ENCODE results near the gene MT3. TPM values are rescaled to one million over a fixed set of nuclear protein-coding genes. Genes with fewer than 3 reads are reported as not detected.

The MT3 gene
- total RNA-seq, 1 donor from 2014 or later: not detected

- DNase-seq (ENCODE audit: low read depth in 2 of 2): no peak
These were observed 40.2 kb downstream of the MT3 start for GRCh38 chr16:56629531-56629930.

- no peak for DNase-seq (ENCODE audit: low read depth in 2 of 2)
These were observed 40.8 kb downstream of the MT3 start for GRCh38 chr16:56630134-56630533.

GRCh38 chr16:56631197-56631596 is 41.9 kb downstream of the MT3 start:
- DNase-seq (ENCODE audit: low read depth in 2 of 2): no peak

GRCh38 chr16:56631832-56632155 is 42.5 kb downstream of the MT3 start:
- DNase-seq (ENCODE audit: low read depth in 2 of 2): no peak

GRCh38 chr16:56632156-56632847 is 43.0 kb downstream of the MT3 start, which contains the start of gene MT1M:
Gene MT1M (plus strand): TSS chr16:56632659. CDS start chr16:56632732, 73 bp downstream.
- no peak for DNase-seq (ENCODE audit: low read depth in 2 of 2)

GRCh38 chr16:56632848-56633365 is 43.6 kb downstream of the MT3 start:
- no peak for DNase-seq (ENCODE audit: low read depth in 2 of 2)

- no peak for DNase-seq (ENCODE audit: low read depth in 2 of 2)
These were observed 44.2 kb downstream of the MT3 start for GRCh38 chr16:56633535-56633934.

GRCh38 chr16:56634715-56635440 is 45.5 kb downstream of the MT3 start:
- DNase-seq (ENCODE audit: low read depth in 2 of 2): no peak

GRCh38 chr16:56635441-56635967 is 46.2 kb downstream of the MT3 start:
- no peak for DNase-seq (ENCODE audit: low read depth in 2 of 2)

GRCh38 chr16:56636616-56637413 is 47.5 kb downstream of the MT3 start:
- no peak for DNase-seq (ENCODE audit: low read depth in 2 of 2)

- peak in 1 of 2 donors; percentile 58 for DNase-seq (ENCODE audit: low read depth in 2 of 2)
These were observed 48.8 kb downstream of the MT3 start, which contains the start of gene MT1A for GRCh38 chr16:56637814-56638750. Gene MT1A (plus strand): TSS chr16:56638666. CDS start chr16:56638739, 73 bp downstream.

GRCh38 chr16:56639045-56639444 is 49.7 kb downstream of the MT3 start:
- no peak for DNase-seq (ENCODE audit: low read depth in 2 of 2)

GRCh38 chr16:56640076-56640475 is 50.7 kb downstream of the MT3 start:
- no peak for DNase-seq (ENCODE audit: low read depth in 2 of 2)

Other genes starting within 250 kb of the MT3 start
- gene AMFR, start 164.0 kb upstream of the MT3 start, total RNA-seq: 251 and 306 TPM in 2 replicates
- 62.1 and 82.0 TPM in 2 replicates for gene NUDT21, start 138.2 kb upstream of the MT3 start, total RNA-seq
- gene OGFOD1, start 138.0 kb upstream of the MT3 start, total RNA-seq: 44.3 and 49.8 TPM in 2 replicates
- gene BBS2, start 69.5 kb upstream of the MT3 start, total RNA-seq: 39.2 and 40.8 TPM in 2 replicates
- not detected in 2 replicates for gene MT4, start 24.5 kb upstream of the MT3 start, total RNA-seq
- gene MT2A, start 19.1 kb downstream of the MT3 start, total RNA-seq: 32.5 and 46.3 TPM in 2 replicates
- 11.1 and 108 TPM in 2 replicates for gene MT1E, start 36.3 kb downstream of the MT3 start, total RNA-seq
- gene MT1M, start 43.1 kb downstream of the MT3 start, total RNA-seq: 0.38 and 0.90 TPM in 2 replicates
- 1.7 TPM in 1 of 2 replicates, not detected in the other for gene MT1A, start 49.1 kb downstream of the MT3 start, total RNA-seq
- not detected in 2 replicates for gene MT1B, start 62.4 kb downstream of the MT3 start, total RNA-seq
- 0.51 and 0.64 TPM in 2 replicates for gene MT1F, start 68.4 kb downstream of the MT3 start, total RNA-seq
- gene MT1G, start 78.5 kb downstream of the MT3 start, total RNA-seq: not detected in 2 replicates
- gene MT1H, start 80.3 kb downstream of the MT3 start, total RNA-seq: not detected in 2 replicates
- 7.0 and 15.0 TPM in 2 replicates for gene MT1X, start 92.9 kb downstream of the MT3 start, total RNA-seq
- 60.7 and 85.4 TPM in 2 replicates for gene NUP93, start 140.6 kb downstream of the MT3 start, total RNA-seq

All from dermis microvascular lymphatic vessel endothelial cell (primary cell).